ENCODE measurements around the gene MUC5B.

- TF ChIP-seq POLR2A (IDR thresholded peaks at IDR 0.05) (no peak), CTCF (IDR thresholded peaks at IDR 0.05) (no peak), POLR2AphosphoS5 (IDR thresholded peaks at IDR 0.05) (no peak)
These were observed 4.5 kb upstream of the MUC5B start for GRCh38 chr11:1218256-1218787.

Measured in prostate gland (tissue), 2 donors.